NCI-H1694 treated with DMSO at 0.1 percent for 48 hours (cell line): ENCODE measurements around the gene ZDHHC17.

Experiments used
- DNase-seq: peaks from one replicate; lab custom pipeline; 2025; lab: John Stamatoyannopoulos, UW

Gene ZDHHC17

DNA sequence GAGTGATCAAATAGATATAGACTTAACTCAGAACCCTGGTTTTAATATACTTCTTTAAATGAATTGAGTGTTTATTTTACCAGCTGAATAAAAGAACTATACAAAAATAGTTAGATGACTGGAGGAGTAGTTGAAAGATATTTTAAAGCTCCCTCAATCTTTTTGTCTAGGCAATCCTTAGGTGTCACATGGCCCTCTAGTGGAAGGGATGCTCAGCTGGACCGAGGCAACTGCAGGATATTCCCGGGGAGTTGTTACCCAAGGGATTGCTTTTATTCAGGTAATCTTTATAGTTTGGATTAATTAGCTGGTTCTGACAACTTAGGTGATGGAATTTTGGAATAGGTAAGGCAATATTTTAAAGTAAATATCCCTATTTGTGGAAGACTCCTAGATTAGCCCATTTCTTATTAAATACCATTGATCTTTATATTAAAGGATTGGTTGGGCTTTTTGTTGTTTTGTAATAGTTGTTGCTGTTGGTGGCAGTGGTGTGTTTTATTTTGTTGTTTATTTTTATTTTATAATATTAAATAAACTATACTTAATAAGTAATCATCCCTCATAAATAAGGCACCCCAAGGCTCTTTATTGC, 57.1 kb downstream of the ZDHHC17 start:
- peak; percentile 2 for DNase-seq

DNA sequence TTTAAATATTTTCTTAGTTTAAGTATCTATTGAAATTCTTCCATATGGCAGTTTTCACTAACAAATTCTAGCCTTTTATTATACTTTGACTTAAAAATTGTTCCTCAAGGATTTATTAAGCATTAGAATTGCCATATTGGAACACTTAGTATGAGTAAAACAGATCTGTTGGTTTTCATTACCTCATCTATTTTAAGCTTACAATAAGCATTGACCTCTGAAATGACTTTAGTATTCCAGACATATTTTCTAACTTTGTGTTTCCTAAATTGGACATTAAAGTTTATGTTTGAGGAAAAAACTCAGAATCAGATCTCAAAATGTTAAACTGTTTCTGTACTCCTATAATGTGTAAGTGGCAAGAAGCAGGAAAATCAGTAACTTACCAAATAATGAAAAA, 66.5 kb downstream of the ZDHHC17 start:
- DNase-seq = no peak

DNA sequence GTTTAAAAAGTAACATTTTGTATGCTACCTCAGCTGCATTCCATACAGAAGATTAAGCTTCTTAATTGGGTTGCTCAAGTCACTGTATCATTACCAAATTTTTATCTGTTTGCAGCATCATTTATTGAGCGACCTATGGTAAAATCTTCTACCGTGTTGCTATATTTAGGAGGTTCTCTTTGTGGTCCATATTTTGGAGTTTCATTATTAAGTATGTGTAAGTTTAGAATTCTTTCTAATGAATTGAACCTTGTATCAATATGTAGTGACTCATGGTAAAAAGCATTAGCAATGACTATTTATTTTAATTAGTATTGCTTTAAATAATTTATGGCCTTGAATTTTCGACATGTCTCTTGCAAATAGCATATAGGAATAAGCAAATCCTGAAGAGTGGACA, 72.7 kb downstream of the ZDHHC17 start:
- DNase-seq = no peak

DNA sequence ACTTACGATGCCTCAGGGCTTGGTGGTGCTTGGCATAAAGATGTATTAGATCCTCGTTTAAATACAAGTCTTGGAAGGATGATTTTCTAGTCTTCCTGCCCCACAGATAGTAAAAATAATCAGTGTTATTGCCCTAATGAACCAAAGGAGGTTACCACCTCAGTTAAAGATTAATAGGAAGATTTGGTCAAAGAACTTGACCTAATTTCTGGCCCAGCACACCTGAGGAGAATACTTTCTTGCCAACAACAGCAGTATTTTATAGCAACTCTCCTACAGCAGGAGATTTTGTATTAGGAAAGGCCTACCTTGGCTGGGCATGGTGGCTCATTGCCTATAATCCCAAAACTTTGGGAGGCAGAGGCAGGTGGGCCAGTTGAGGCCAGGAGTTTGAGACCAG, 83.3 kb downstream of the ZDHHC17 start:
- no peak for DNase-seq

DNA sequence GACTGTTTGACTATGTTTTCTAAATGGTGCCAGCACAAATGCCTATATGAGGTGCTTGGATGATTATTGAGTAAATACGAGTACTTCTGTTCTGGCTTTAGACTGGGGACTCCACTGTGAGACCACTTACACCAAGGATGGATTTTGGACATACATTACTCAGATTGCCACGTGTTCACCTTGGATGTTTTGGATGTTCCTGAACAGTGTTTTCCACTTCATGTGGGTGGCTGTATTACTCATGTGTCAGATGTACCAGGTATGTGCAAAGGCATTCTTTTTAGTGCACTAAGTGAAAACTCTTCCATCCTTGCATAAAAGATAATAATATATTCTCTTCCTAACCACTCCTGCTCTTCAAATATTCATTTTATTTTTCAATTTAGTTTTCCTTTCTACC, 84.2 kb downstream of the ZDHHC17 start:
- DNase-seq = no peak

DNA sequence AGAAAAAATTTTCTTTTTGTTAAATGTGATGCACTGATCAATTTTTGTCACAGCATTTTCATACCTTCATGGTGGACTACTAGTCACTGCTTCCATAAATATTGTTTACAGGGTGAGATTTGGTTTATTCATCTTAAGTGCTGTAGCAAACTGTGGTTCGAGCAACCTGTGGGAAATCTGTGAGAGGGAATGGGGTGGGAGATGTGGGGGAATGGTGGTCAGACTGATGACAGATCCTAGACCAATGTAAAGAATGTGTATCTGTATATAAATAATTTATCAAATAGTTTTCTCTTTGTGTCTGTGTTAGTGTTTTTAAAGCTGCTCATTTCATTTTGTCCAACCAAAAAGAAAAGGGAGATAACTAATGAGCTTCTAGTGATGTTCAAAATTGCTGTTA, 88.2 kb downstream of the ZDHHC17 start:
- DNase-seq = no peak

DNA sequence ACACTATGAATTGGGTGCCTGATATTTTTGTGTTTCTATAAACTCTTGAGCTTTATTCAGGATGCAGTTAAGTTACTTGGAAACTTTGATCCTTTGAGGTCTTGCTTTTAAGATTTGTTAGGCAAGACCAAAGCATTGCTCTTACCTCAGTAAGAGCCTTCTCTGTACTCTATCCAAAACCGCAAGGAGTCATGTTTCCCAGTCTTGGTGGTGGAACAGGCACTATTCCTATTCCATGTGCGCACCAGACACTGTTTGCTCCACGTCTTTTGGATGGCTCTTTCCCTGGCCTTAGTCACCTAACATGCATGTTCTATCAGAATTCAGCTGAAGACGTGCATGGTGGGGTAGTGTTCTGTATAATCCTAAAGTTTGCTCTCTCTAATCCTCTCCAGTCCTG, 91.4 kb downstream of the ZDHHC17 start:
- no peak for DNase-seq

DNA sequence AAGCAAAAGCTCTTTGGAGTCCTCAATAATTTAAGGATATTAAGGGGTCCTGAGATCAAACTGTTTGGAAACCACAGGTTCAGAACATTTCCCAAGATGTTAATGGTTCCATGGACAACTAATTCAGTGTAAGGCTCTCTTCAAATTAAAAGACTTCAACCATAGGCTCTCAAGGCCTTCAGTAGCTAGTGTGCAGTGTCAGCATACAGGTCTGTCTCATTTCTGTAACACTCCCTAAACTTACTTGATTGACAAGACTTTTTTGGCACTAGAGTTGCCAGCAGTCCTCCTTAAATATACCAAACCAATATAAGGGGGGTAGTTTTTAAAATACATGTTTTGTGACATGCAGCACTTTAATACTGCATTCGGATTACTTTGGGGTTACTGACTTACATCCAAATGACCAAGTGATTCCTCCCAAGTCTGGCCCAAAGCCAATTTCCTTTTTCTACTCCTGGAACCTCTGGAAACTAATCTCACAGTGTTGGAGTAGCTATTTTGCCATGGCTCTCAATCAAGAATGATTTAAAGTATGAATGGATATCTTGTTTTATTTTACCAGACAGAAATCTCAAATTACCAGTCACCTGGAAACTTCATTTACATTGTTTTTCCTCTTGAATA, 92.2 kb downstream of the ZDHHC17 start:
- DNase-seq = no peak

DNA sequence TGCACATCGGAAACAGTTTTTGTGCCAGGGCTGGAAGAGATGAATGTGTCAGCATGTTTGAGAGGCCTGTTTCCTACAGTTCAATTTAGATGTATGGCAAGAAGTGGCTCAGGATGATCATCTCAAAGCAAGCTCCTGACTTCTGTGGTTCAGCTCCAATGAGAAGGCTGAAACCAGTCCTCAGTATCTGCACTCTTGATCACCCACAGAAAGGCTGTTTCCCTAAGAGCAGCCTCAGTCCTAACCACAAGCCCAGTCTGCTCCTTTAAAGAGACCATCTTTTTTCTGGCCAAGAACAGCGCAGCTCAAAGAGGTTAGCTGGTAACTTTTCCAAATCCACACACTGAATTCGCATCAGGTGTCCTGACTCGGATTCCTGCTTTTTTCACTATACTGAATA, 95.7 kb downstream of the ZDHHC17 start:
- DNase-seq = no peak

DNA sequence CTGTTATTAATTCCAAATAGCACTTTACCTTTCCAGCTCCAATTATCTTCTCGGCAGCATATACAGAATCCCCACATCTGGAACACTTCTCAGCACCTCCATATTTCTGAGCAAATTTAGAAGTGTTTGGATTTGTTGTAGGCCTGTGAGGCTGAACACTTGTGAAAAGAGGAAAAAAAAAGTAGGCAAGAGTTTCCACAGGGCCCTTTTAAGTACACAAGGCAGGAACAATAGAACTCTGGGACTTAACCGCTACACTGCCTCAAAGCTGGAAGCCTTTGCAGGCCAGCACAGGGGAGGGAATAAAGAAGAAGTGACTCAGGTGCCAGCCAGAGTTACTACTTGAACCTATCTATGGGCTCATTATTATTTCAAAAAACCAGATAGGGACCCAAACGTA, 96.3 kb downstream of the ZDHHC17 start:
- no peak for DNase-seq

DNA sequence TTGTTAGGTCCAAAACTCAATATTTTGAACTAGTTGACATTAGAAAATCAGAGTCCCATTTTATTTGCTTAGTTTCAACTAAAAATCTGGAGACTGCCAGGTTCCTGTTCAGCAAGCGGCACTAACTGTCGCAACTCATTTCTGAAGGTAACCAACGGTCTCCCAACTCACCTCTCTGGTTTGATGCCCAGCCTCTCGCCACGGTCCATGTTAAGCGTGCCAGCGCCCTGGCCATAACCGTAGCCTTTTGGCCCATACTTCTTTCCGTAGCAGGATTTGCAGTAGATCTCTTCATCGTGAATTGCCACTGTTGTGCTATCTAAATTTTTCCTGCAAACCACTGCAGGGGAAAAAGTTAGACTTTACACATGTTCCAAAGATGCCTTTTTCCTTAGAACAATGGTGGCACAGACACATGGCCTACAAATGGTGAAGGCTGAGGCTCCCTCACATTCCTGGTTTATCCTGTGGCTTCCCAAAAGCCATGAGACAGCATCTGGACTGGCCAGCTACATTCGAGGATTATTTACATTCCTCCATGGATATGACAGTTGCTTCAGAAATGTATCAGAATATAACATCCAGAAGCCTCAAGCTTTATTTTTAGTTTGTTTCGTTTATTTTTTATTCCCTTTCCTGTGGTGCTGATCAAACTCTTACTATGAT, 99.2 kb downstream of the ZDHHC17 start:
- DNase-seq = no peak

DNA sequence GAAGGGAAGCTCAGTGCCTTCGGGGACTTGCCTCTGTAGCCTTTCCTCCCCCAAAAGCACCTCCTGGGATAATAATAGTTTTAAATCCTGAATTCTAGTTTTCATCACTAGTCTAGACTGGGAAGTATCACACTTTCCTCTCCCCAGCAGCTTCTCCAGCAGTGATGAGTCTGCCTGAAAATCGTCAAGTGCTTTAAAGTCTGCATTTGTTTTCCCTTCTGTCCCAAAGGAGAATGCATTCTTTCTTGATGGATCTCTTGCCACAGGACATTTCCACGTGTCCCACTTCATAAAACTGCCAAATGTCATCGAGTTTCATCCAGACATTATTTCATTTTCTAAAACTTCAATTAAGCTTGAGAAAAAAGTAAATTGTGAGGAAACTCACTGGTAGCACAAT, 99.9 kb downstream of the ZDHHC17 start:
- no peak for DNase-seq

DNA sequence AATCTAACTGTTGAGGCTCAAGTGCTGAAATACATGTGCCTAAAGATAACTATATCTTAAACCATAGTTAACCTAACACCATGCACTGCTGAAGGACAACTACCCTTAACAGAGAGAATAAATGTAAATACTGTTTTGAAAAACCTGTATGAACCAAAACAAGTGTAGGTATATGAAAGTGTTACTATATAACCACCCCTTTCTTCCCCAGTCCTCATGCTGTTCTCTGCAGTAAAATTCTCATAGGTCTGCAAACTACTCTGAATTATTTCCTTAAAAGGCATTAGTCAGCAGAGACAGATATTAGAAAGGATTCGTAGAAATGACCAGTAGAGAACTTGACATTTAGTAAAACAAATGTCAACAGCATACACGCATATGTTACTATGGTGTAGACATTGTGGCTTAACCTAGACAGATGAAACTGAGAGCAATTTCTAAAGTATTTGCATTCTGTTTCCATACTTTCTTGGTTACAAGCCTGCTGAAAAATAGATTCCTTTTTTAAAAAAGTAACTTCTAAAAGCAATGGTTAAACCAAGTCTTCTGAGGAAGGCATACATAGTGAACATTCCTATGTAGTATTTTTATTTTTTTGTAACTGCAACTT, 101.0 kb downstream of the ZDHHC17 start:
- no peak for DNase-seq

DNA sequence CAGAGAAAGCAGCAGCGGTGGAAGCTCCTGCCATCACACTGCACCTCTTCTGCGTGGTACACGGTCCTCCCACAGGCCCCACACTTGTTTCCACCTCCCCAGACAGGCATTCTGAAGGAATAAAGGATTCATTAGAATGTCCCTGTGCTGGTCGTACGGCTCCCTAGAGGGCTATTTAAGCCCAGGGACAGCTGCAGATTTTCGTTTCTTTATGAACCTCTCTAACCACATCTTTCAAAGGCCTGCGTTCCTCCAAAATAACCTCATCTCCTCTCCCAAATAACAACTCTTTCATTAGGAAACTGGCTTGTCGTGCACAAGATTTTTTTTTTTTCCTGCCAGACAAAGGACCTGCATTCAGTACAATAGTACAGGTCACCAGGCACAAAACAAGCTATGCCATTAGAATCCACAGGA, 102.2 kb downstream of the ZDHHC17 start:
- DNase-seq = no peak

DNA sequence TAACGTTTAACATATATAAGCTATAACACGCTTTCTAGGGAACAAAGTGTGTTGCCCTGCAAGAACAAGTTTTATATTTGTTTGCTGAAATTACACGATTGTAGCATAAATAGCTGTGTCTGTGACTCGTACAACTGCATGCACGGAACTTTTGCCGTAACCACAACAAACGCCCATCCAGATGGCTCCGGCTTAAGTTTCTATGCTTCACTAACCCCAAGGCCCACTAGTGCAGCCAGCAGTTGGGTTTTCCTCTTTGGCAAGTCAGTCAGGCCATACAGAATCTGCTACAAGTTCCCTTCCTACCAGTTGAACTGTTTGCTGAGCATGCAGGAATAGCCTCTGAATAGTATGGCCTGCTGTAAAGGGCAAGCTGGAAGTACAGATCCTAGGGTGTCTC, 102.8 kb downstream of the ZDHHC17 start:
- DNase-seq = peak; percentile 53

DNA sequence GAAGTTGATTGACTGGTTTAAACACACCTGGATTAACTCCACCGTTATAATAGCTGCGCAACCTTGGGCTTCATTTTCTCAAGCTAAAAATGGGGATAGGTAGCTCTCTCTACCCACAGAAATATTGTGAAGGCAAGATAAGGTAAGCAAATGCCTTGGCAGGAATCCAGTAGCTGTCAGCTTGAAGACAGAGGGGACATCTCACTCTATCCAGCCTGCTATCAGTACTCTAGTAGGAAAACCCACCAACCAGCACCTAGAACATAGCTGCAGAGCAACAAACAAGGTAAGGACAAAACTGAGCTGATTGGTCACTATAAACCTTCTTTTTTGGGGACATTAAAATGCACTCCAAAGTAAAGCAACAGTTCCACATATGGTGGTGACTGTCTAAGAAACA, 107.2 kb downstream of the ZDHHC17 start:
- no peak for DNase-seq

DNA sequence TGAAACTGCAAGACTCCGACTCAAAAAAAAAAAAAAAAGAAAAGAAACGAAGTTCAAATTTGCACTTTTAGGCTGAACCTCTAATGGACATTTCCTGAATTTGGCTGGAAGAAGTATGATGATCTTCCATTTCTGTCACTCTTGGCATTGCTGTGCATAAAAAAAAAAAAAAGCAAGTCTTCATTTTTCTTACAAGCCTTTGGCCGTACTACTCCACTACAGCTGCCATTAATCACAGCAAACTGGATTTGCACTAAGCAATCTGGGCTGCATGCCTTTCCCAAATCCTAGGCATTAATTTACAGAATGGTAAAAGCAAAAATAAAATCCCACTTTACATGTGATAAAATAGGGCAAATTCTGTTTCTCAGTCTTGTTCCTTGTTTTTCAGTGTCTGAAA, 107.8 kb downstream of the ZDHHC17 start:
- no peak for DNase-seq

DNA sequence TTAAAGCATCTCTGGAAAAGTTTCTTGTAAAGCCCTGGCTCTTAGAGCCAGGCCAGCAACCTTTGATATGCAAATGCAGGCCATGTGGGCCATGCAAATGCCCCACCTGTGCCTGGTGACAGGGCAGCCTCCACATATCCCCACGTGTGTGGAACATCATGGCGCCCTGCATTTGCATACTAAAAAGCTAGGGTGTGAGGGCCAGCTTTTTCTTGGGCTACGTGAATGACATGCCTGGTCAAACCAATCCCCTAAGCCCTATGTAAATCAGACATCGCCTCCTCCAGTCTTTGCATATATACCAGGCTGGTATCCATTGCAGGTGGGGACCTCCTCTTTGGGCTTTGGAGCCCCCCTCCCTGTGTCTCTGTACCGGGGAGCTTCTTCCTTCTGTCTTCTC, 108.5 kb downstream of the ZDHHC17 start:
- DNase-seq = no peak

DNA sequence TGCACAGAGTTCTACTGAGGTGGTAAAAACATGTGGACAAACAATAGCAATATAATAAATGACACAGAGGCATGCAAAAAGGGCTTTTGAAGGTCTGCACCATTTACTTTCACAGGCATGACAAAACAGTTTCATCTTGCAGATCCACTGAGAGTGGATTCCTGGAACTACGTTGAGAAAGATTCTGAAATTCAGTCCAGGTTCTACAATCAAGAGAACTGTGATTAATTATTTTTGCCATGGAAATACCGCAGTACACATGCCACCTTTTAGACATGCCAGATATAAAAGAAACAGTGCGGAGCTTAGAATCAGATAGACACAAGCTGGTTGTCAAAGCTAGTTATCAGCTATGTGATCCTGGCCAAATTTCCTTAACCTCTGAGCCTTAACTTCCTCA, 110.1 kb downstream of the ZDHHC17 start:
- no peak for DNase-seq

DNA sequence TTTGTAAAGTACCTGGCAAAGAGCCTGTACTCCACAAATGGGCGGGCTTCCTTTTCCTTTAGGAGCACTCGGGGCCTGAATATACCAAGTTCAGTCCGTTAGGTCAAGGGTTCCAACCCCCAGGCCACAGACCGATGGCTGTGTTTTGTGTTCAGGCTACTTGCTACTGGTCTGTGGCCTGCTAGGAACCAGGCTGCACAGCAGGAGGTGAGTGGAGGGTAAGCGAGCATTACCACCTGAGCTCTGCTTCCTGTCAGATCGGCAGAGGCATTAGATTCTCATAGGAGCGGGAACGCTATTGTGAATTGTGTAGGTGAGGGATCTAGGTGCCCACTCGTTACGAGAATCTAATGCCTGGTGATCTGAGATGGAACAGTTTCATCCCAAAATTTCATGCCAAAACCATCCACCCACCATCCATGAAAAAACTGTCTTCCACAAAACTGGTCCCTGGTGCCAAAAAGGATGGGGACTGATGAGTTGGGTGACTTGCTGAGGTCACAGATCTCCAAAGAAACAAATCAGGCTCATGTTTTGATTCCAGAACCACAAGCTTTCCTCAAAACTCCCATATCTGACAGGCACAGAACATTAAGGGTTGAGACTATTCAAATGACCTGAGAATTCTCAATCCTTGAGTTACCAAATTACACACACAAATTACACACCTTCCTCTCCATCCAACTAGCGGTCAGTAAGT, 110.7 kb downstream of the ZDHHC17 start:
- DNase-seq = no peak

DNA sequence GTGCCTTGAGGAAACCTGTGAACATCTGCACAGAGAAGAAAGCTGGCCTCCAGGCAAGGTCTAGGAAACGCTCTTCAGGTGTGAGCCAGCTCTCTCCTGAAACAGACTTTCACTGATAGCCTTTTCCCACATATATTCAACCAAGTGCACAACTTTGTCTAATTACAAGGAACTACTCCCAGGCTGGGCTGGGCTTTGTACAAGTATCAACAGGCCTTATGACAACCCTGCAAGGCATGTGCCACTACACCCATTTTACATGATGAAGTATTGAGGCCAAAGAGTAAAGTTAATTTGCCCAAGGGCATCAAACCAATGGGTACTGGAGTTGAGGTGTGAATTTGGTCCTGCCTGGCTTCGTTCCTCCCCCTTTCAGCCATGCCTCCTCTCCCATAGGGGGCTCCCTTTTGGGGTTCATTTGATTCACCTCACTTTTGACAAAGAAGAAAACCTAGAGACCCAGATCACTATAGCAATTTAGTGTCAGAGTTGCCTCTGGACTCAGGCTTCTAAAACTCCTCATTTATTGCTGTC, 112.8 kb downstream of the ZDHHC17 start:
- DNase-seq = no peak

DNA sequence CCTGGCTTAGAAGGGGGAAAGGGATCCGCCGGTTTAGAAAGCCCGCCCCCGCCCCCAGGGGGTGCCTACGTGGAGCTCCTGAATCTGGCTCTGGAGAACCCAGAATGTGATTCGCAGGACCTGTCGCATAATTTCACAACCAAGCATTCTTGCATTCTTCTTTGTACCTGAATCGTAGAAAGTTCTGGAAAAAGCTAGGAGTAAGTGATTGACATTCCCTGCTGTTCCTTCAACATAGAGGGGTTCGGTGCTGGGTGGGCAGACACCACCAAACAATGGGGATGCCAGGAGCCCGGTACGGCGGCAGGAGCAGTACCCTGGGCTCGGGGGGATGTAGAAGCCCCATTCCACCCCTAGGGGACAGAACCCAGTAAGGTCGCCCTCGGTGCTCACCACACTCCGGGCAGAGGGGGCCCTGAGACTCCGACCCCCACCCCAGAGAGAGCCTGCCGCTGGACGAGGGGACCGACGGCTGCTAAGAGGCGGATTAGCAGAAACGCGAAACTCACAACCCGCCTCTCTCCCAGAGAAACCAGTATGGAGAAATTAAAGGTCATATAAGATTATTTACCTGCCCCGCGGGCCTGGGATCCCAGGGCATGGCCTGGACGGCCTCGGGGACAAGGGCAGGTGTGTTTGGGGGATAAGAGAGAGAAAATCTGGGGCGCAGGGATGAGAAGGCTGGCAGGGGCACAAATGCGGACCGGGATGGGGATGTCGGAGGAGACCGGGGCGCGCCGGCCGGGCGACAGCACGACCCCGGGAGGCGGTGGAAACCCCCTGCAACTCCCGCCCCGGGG, 114.4 kb downstream of the ZDHHC17 start:
- peak; percentile 15 for DNase-seq
